K562 (cell line): ENCODE data around the gene FOS. TPM values are rescaled to one million over a fixed set of nuclear protein-coding genes. Genes with fewer than 3 reads are reported as not detected.

Source experiments
- BRD4 ChIP-seq: fragments of 200-600 bp; sonication (generic); IDR thresholded peaks from 2 replicates; pipeline ENCODE4 v1.6.1; 2017; ENCODE audit warnings: inconsistent platforms
- CEBPB ChIP-seq: fragments of 450-650 bp; IDR thresholded peaks from 2 replicates; pipeline ENCODE4 v1.6.1; 2016; ENCODE audit warnings: missing genetic modification characterization, missing compliant biosample characterization
- DPF2 ChIP-seq: fragments of 450-650 bp; IDR thresholded peaks from 2 replicates; pipeline ENCODE4 v1.6.1; 2016
- E2F1 ChIP-seq: sonication (generic); formaldehyde crosslinking; IDR thresholded peaks from 2 replicates; pipeline ENCODE4 v1.8.1; 2023; ENCODE audit warnings: mild to moderate bottlenecking, missing genetic modification reagents, moderate library complexity
- EGR1 ChIP-seq: fragments of 450-650 bp; conservative IDR thresholded peaks from 2 replicates; pipeline ENCODE4 v1.6.1; 2017; ENCODE audit warnings: mild to moderate bottlenecking
- EP300 ChIP-seq: IDR thresholded peaks from 2 replicates; pipeline ENCODE4 v1.6.1; 2012; ENCODE audit warnings: low read length, improper control_type of control experiment
- FOXA1 ChIP-seq: fragments of 450-650 bp; IDR thresholded peaks from 2 replicates; pipeline ENCODE4 v1.6.1; 2016; ENCODE audit warnings: mild to moderate bottlenecking, borderline replicate concordance
- MCM2 ChIP-seq: fragments of 450-650 bp; IDR thresholded peaks from 2 replicates; pipeline ENCODE4 v1.6.1; 2017; ENCODE audit warnings: low read depth, mild to moderate bottlenecking
- NR3C1 ChIP-seq: sonication (generic); formaldehyde crosslinking; IDR thresholded peaks from 2 replicates; pipeline ENCODE4 v1.8.1; 2022; ENCODE audit warnings: missing genetic modification reagents
- PHF20 ChIP-seq: fragments of 450-650 bp; IDR thresholded peaks from 2 replicates; pipeline ENCODE4 v1.6.1; 2018; ENCODE audit not compliant: partially characterized antibody
- PML ChIP-seq: IDR thresholded peaks from 2 replicates; pipeline ENCODE4 v1.6.1; 2012; ENCODE audit warnings: low read length, inconsistent platforms
- PRMT5 ChIP-seq: sonication (generic); formaldehyde crosslinking; IDR thresholded peaks from 2 replicates; pipeline ENCODE4 v1.5.0; 2020; ENCODE audit warnings: missing genetic modification reagents
- PURB ChIP-seq: sonication (generic); formaldehyde crosslinking; IDR thresholded peaks from 2 replicates; pipeline ENCODE4 v1.9.0; 2021; ENCODE audit warnings: low read depth, mild to moderate bottlenecking, missing genetic modification reagents
- RBM34 ChIP-seq: fragments of 200-400 bp; formaldehyde crosslinking; IDR thresholded peaks from 2 replicates; pipeline ENCODE4 v1.6.1; 2018; ENCODE audit warnings: low read length, borderline replicate concordance; ENCODE audit not compliant: insufficient read depth
- SMARCA4 ChIP-seq: fragments of 450-650 bp; IDR thresholded peaks from 2 replicates; pipeline ENCODE4 v1.6.1; 2016
- STAT5B ChIP-seq: fragments of 250-450 bp; sonication (Bioruptor Pico); IDR thresholded peaks from 2 replicates; pipeline ENCODE4 v1.8.0; 2021; ENCODE audit warnings: mild to moderate bottlenecking, inconsistent platforms
- TAF7 ChIP-seq: fragments of 450-650 bp; IDR thresholded peaks from 2 replicates; pipeline ENCODE4 v1.6.1; 2016; ENCODE audit warnings: missing genetic modification characterization, missing compliant biosample characterization
- ZBTB8A ChIP-seq: fragments of 450-650 bp; IDR thresholded peaks from 2 replicates; pipeline ENCODE4 v1.6.1; 2018; ENCODE audit warnings: mild to moderate bottlenecking, moderate library complexity; ENCODE audit not compliant: partially characterized antibody
- ZNF280B ChIP-seq: fragments of 250-450 bp; sonication (Bioruptor Pico); IDR thresholded peaks from 2 replicates; pipeline ENCODE4 v1.5.1; 2021; ENCODE audit warnings: mild to moderate bottlenecking
- ZNF592 ChIP-seq: fragments of 450-650 bp; IDR thresholded peaks from 2 replicates; pipeline ENCODE4 v1.6.1; 2017; ENCODE audit warnings: antibody characterized with exemption, mild to moderate bottlenecking
- polyA plus RNA-seq, 8 experiments: library from polyadenylated mRNA; depleted of rRNA in 4 of 8; stranded (reverse) in 5 of 8; unstranded in 3 of 8; fragments of >200 nt; fragmentation: Nextera tagmentation in 2 of 8; fragmentation: Illumina TruSeq in 1 of 8; extraction: Ambion mirVana in 2 of 8; extraction: Trizol in 1 of 8; gene quantifications; 2 replicates each; pipeline versions ENCODE4 v1.2.1 to v1.2.3, GENCODE V29; 2011 to 2014; ENCODE audit warnings: inconsistent platforms in 1 of 8, missing spikeins in 1 of 8
- total RNA-seq, 7 experiments: library from RNA; depleted of rRNA in 6 of 7; stranded (reverse); fragments of >200 nt in 6 of 7; fragmentation: Illumina TruSeq in 2 of 7; extraction: Trizol in 2 of 7; gene quantifications; 2 replicates each; pipeline versions ENCODE4 v1.2.1 to v1.2.3, GENCODE V29; 2011 to 2021; ENCODE audit warnings: low replicate concordance in 1 of 7
- TF ChIP-seq, protein P1 (sequence below), 2 experiments: fragments of 450-650 bp; conservative IDR thresholded peaks; 2 replicates each; pipeline ENCODE4 v1.6.1; 2017; ENCODE audit warnings: mild to moderate bottlenecking in 2 of 2, moderate library complexity in 2 of 2

Gene FOS
- total and polyA plus RNA-seq, 9 of the 15 experiments (the other 6 are each of a cell fraction or from before 2014, with no cell fraction given) = 0.54 to 13.8 (median 8.9) TPM

- TF ChIP-seq ZNF592 (no peak), PURB (CRISPR knock-in tag) (no peak), STAT5B (CRISPR knock-in tag) (no peak), NR3C1 (no peak), FOXA1 (no peak), DPF2 (peak; percentile 51; the same call in 1 of the 2 replicates), CEBPB (tag) (peak; percentile 48), SMARCA4 (peak; percentile 31; the same call in 1 of the 2 replicates), MCM2 (no peak), TAF7 (tag) (no peak), ZNF280B (CRISPR knock-in tag) (no peak), EP300 (peak; percentile 60; the same call in 1 of the 2 replicates), ZBTB8A (no peak), BRD4 (no peak), PHF20 (no peak), PRMT5 (no peak), RBM34 (no peak), PML (peak; percentile 47; the same call in 1 of the 2 replicates), EGR1 (no peak), E2F1 (CRISPR knock-in tag) (no peak)
- TF ChIP-seq, protein P1, sequence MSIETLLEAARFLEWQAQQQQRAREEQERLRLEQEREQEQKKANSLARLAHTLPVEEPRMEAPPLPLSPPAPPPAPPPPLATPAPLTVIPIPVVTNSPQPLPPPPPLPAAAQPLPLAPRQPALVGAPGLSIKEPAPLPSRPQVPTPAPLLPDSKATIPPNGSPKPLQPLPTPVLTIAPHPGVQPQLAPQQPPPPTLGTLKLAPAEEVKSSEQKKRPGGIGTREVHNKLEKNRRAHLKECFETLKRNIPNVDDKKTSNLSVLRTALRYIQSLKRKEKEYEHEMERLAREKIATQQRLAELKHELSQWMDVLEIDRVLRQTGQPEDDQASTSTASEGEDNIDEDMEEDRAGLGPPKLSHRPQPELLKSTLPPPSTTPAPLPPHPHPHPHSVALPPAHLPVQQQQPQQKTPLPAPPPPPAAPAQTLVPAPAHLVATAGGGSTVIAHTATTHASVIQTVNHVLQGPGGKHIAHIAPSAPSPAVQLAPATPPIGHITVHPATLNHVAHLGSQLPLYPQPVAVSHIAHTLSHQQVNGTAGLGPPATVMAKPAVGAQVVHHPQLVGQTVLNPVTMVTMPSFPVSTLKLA (conservative IDR thresholded peaks at IDR 0.05) = 0 out of 4 replicates have a peak, but pooled peaks of 1 of the 2 experiments have one; percentile 24
Measured at GRCh38 chr14:75229661-75230139, 48.9 kb upstream of the FOS start (continued).
